Measurements from ENCODE around the gene HOXA10.
A peak's percentile ranks its signal among the peaks of the same experiment; 100 is the strongest.

The HOXA10 gene

DNA sequence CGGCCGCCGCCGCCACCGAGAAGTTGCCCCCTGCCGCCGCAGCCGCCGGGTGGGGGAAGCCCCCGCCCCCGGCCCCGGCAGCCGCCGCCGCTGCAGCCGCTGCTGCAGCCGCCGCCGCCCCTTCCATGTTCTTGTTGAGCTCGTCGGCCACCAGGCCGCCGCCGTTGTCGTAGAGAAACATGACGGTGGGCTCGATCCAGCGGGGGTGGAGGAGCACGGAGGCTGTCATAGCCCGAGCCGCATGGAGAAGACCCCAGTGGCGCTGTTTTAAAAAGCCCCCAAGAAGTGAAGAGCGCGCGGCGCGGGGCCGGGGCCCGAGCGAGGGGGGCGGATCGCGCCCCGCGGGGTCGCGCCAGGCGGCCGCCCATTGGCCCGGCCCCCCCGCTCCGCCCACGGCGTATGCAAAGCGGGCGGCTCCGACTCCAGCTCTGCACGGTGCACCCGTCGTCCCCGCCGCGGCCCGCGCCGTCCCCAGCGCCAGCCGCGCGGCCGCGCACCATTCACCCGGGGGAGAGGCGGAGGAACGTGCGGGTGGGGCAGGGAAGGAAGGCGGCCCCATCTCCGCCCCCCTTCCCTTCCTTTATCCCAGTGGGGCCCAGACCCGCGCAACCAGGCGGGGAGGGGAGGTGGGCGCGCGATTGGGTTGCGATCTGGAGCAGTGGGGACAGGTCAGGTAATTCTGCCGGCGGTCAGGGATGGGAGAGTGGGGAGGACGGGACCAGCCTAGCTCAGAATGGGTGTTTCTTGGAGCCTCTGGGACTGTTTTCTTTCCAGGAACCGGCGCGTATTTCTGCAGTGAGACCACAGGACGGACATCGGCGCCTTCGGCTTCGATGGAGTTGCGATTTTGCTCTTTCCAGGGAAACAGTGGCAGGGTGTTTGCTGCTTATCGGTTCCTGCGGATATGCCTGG lies 26.0 kb upstream of the HOXA10 start, which contains the start of gene HOXA13:
TSS of gene HOXA13 (minus strand) at position 243 of the 912 bp plus-strand sequence. CDS start at position 229, 14 bp downstream.
- no peaks in the 10 kb centered on the region; the same call in 1 of the 2 replicates for H3K9me3 ChIP-seq (ENCODE audit: control insufficient read depth, insufficient read depth, low read length)
- no peaks in the 10 kb centered on the region for H3K36me3 ChIP-seq (ENCODE audit: insufficient read depth, low read length)
- H3K4me1 ChIP-seq (ENCODE audit: insufficient read depth, low read length), result 0 out of 2 replicates have a peak, but pooled peaks cover 3% of the 10 kb centered on the region
- H3K9ac ChIP-seq (ENCODE audit: low read depth, low read length), result peak within 1 kb of the TSS; percentile 37; the same call in 1 of the 2 replicates

DNA sequence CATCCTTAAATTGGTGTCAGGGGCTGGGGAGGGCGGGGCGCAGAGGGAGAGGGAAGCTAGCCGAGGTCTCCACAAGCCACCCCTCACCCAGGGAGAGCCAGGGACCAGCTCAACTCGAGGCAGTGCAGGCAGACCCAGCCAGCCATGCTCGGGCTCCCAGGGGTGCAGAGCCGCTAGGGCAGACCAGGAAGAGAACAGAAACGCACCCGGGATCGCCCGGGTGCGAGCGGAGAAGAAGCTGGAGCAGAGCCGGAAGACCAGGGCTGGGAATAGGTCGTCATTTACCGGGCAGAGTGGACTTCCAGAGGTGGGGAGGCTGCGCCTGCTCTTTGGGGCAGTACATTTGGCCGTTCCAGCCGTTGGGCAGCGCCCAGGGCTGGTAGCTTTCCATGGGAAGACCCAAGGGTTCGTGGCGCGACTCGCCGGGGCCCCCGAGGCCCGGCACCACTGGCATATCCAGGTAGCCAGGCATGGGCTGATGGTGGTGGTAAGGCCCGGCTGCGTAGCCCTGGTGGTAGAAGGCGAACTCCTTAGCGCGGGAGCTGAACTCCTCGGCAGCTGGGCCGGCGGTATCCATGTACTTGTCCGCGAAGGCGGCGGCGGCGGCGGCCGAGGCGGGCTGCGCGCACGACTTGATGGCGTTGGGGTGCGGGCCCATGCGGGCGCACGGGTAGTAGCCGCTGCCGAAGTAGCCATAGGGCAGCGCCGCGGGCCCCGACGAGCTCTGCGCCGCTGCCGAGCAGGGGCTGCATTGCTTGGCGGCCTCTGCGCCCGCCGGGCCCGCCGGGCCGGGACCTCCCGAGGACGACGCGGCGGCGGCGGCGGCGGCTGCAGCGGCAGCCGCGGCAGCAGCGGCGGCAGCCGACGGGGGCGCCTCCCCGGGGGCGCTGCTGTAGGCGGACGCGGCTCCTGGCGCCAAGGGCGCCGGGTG lies 25.0 kb upstream of the HOXA10 start:
- Histone ChIP-seq H3K9ac (ENCODE audit: low read depth, low read length) (peak overlapping the region; percentile 2; the same call in 1 of the 2 replicates), H3K9me3 (ENCODE audit: control insufficient read depth, insufficient read depth, low read length) (no peaks in the 10 kb centered on the region; the same call in 1 of the 2 replicates)

DNA sequence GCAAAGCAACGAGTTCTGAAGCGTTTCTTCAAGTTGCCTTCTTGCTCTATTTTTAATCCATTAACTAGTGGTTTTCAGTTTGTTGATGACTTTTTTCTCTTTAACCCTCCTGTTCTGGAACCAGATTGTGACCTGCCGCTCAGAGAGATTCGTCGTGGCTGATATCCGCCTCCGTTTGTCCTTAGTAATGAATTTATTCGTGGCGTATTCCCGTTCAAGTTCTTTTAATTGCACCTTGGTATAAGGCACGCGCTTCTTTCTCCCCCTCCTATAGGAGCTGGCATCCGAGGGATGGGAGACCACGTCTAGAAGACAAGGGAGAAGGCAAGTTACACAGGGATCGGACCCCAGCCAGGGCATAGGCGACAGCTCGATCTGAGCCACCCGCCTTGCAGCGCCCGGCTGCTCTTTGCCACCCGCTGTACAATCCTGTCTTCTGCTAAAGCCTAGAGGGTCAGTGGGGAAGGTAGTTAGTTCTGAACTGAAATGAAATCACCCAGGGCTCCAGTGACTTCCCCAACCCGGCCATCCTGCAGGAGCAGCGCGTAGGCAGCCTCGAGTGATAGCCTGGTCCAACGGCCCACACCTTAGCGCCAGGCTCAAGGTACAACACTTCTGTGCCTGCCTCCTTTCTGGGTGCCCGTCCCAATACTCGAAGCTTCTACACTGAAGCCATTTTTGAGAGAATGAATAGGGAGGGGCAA lies 24.2 kb upstream of the HOXA10 start:
- no peaks in the 10 kb centered on the region; the same call in 1 of the 2 replicates for H3K9me3 ChIP-seq (ENCODE audit: control insufficient read depth, insufficient read depth, low read length)
- H3K9ac ChIP-seq (ENCODE audit: low read depth, low read length), result no peak overlapping the region
- H3K36me3 ChIP-seq (ENCODE audit: insufficient read depth, low read length), result no peaks in the 10 kb centered on the region
- 0 out of 2 replicates have a peak, but pooled peaks cover 3% of the 10 kb centered on the region for H3K4me1 ChIP-seq (ENCODE audit: insufficient read depth, low read length)

More for the DNA sequence above, 25.0 kb upstream of the HOXA10 start:
- H3K36me3 ChIP-seq (ENCODE audit: insufficient read depth, low read length), result no peaks in the 10 kb centered on the region
- 0 out of 2 replicates have a peak, but pooled peaks cover 3% of the 10 kb centered on the region for H3K4me1 ChIP-seq (ENCODE audit: insufficient read depth, low read length)

DNA sequence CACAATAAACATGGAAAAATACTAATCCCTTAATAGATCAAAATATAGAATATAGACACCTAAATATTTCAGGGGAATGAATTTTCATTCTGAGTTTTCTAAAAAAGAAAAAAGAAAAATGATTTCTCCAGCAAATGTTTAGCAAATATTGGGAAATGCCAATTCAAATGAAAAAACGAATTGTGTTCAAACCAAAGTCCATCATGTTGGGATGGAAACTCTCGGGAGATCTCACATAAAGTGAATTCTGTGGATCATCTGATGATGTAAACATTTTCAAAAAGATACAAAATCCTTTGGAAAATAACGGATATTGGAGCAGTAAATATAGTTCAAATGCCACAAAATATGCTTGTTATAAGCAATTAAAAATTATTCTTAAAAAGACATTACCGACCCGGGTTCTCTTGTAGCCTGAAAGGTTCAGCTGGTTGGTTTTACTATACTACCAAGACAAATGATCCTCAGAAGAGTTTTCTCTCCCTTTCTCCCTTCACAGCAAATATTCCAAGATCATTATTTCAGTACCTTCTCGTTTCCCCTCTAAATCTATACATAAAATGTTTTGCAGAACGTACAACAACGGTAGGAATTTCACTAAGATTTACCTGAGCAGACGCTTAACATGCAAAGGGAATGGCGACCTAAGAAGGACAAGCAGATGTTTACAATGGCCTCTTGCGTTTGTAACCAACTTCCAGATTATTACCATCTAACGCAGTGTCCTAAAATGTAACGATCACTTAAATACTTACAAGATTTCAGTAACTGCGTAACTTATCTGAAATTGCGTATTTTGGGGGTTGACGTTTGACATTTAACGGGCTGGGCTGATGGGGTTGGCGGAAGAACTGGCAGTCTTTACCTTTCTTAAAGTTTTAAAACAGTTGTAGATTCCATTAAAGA lies 23.3 kb upstream of the HOXA10 start:
- Histone ChIP-seq H3K4me1 (ENCODE audit: insufficient read depth, low read length) (0 out of 2 replicates have a peak, but pooled peaks cover 3% of the 10 kb centered on the region), H3K9ac (ENCODE audit: low read depth, low read length) (no peak overlapping the region), H3K36me3 (ENCODE audit: insufficient read depth, low read length) (no peaks in the 10 kb centered on the region), H3K9me3 (ENCODE audit: control insufficient read depth, insufficient read depth, low read length) (no peaks in the 10 kb centered on the region; the same call in 1 of the 2 replicates)

DNA sequence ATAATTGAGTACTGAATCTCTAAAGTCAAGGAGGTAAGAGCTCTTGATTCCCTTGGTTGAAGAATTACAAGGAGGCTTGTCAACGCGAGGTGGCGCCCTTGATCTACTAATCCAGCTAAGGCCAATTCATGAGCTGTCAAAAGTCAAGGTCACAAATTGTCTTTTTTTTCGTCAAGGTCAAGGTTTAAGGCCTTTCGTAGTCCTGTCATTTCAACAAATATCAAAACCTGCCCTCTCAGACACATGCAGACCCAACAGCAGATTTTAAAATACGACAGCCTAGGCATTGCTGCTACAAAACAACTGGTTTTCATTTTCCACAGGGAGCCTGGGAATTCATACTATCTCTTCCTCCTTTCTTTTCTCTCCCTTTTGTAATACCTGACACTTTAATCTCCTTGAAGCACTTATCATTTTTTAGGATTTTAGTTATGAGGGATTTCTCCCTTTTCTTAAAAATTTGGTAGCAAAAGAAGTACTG lies 22.2 kb upstream of the HOXA10 start:
- H3K9ac ChIP-seq (ENCODE audit: low read depth, low read length), result no peak overlapping the region
- no peaks in the 10 kb centered on the region; the same call in 1 of the 2 replicates for H3K9me3 ChIP-seq (ENCODE audit: control insufficient read depth, insufficient read depth, low read length)
- H3K4me1 ChIP-seq (ENCODE audit: insufficient read depth, low read length), result 0 out of 2 replicates have a peak, but pooled peaks cover 7% of the 10 kb centered on the region
- H3K36me3 ChIP-seq (ENCODE audit: insufficient read depth, low read length), result no peaks in the 10 kb centered on the region

DNA sequence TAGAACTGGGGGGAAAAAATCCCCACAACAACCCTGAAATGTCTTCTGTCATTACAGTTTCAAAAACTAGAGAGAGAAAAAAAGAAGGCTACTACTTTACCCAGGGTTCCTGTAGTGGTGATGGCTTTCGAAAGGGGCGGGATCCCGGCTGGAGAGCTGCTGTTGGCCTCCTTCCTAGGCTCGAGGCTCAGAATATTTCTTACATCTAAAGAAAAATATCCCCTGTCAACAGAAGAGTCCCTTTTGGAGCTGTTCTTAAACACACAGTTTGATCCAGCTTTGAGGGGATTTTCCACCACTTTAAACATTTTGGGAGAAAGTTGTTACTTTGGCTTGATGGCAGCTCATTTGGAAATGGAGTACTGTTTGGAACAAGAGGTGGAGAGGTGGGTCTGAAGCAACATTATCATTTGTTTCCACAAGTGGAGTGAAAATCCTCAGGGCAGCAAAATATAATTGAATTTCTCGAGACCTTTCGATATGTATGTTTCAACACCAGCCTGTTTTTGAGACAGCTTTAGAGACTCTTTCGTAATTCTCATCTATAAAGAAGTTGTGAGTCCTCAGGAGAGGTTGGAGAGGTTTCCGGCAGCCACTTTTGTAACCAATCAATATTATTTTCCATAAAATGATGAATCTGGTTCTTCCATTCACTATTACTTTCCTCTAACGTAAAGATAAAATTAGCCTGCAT lies 20.7 kb upstream of the HOXA10 start:
- Histone ChIP-seq H3K9ac (ENCODE audit: low read depth, low read length) (no peak overlapping the region), H3K36me3 (ENCODE audit: insufficient read depth, low read length) (no peaks in the 10 kb centered on the region), H3K4me1 (ENCODE audit: insufficient read depth, low read length) (0 out of 2 replicates have a peak, but pooled peaks cover 4% of the 10 kb centered on the region), H3K9me3 (ENCODE audit: control insufficient read depth, insufficient read depth, low read length) (no peaks in the 10 kb centered on the region; the same call in 1 of the 2 replicates)

DNA sequence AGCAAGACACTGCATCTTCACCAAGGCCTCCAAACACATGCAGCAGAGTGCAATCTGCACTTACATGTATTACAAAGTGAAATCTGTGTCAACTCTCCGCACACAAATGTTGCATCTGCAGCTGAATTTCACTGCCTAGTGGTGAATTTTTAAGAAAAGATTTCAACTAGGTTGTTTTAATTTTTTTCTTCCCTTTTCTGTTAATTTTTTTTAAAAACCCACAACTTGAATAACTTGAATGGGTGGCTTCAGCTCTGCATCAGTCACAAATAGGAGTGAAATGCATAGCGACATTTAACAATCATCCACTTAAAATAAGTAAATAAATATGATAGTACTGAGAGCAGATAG lies 19.9 kb upstream of the HOXA10 start:
- H3K9me3 ChIP-seq (ENCODE audit: control insufficient read depth, insufficient read depth, low read length), result no peaks in the 10 kb centered on the region; the same call in 1 of the 2 replicates
- H3K9ac ChIP-seq (ENCODE audit: low read depth, low read length), result no peak overlapping the region
- no peaks in the 10 kb centered on the region for H3K36me3 ChIP-seq (ENCODE audit: insufficient read depth, low read length)
- 0 out of 2 replicates have a peak, but pooled peaks cover 4% of the 10 kb centered on the region for H3K4me1 ChIP-seq (ENCODE audit: insufficient read depth, low read length)

DNA sequence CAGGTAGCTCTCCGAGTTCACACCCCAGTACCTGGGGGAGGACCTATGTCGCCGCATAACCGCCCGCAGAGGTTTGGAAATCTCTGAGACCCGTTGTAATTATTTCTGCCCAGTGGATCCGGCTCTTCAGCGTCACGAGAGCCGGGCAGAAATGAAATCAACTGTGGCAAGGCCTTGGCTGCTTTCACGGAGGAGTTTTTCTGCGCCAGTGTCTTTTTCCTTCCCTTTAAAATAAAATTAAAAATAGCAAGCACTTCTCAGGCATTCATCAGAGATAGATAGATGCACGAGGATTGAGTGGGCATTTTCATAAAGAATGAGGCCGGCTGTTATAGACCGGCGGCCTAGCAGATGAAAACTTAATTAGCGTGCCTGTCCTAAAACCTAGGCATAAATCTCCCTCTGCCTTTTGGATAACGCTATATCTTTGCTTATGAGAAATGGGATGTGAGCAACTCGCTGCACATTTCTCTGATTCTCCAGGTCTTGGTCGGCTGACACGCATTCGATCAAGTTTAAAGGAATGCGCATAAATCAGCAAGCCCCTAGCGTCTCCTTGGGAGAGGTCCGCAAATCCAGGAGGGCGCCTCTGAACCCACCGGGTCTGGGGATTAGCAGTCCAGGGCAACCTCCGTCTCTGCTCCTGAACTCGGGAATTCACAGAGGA lies 19.3 kb upstream of the HOXA10 start:
- Histone ChIP-seq H3K9ac (ENCODE audit: low read depth, low read length) (no peak overlapping the region), H3K4me1 (ENCODE audit: insufficient read depth, low read length) (0 out of 2 replicates have a peak, but pooled peaks cover 4% of the 10 kb centered on the region), H3K36me3 (ENCODE audit: insufficient read depth, low read length) (no peaks in the 10 kb centered on the region), H3K9me3 (ENCODE audit: control insufficient read depth, insufficient read depth, low read length) (no peaks in the 10 kb centered on the region; the same call in 1 of the 2 replicates)

DNA sequence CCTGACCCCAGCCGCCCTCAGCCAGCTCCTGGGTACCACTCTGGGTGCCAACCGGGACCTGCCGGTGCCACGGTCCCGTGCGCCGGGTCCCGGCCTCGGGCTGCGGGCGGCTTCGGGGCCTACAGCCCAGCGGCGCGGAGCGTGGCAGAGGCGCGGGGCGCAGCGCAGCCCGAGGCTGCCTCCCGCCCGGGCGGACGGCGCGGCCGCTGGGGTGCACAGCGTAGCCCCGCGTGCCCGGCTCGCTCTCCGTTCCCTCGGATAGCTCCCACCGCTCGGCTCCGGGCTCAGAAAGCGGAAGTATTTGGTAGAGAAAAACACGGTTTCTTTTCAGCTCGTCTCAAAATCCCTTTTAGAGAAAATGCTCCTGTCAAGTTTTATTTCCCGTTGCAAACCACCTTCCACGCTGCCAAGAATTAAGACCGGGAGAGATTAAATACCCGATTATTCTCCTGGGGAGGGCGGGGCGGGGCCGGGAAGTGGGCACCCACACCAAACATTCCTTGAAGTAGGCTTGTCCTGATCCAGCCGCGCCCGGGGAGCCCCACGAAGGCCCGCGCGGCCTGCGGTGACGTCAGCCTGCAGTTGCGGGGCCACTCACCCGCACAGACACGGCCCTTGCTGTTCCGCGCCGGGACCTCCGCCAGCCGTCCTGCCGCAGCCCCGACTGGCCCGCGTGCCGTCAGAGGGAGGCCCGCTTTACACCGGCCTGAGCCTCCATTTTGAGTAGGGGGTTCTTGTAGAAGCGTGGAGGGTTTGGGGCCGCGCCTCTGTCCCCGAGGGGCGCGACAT lies 18.6 kb upstream of the HOXA10 start:
- Histone ChIP-seq H3K36me3 (ENCODE audit: insufficient read depth, low read length) (no peaks in the 10 kb centered on the region), H3K4me1 (ENCODE audit: insufficient read depth, low read length) (0 out of 2 replicates have a peak, but pooled peaks cover 4% of the 10 kb centered on the region), H3K9me3 (ENCODE audit: control insufficient read depth, insufficient read depth, low read length) (no peaks in the 10 kb centered on the region; the same call in 1 of the 2 replicates), H3K9ac (ENCODE audit: low read depth, low read length) (no peak overlapping the region; the same call in 1 of the 2 replicates)

DNA sequence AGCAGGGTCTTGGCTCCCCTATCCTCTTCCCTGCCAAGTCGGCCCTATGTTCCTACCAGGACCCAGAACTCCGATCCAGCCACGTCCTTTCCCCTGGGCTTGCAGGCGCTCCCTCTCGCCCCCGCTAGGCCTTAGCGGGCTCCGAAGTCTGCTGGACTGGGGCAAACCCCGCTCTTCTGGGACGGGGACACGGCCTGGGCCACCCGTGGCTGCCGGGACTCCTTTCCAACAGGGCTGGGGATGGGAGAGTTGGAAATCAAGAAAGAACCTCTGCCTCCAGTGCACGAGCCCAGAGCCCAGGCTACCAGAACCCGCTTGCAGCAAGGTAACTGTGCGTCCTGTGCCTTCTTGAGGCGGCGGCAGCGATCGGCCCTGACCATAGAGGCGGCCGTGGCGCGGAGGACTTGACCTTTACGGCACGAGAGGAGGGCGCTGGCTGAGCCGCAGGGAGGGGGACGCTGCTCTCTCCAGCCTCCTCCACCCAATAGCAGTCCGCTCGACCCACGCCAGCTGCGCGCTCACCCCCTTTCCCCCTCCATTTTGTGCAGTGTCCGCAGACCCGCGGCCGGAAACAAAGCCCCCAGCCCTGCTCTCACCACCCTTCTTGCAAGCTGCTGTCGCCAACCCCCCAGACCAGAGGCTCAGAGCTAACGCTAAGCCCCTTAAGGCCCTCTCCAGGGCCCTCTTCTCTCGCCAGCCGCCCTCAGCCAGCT lies 17.9 kb upstream of the HOXA10 start:
- Histone ChIP-seq H3K4me1 (ENCODE audit: insufficient read depth, low read length) (0 out of 2 replicates have a peak, but pooled peaks cover 4% of the 10 kb centered on the region), H3K9ac (ENCODE audit: low read depth, low read length) (no peak overlapping the region; the same call in 1 of the 2 replicates), H3K9me3 (ENCODE audit: control insufficient read depth, insufficient read depth, low read length) (no peaks in the 10 kb centered on the region), H3K36me3 (ENCODE audit: insufficient read depth, low read length) (no peaks in the 10 kb centered on the region)

All from ES-I3 (cell line).